GM12878 (cell line): ENCODE results near the gene ING4. TPM values are rescaled to one million over a fixed set of nuclear protein-coding genes. Genes with fewer than 3 reads are reported as not detected.

Source experiments
- ATAC-seq: fragments of 200-7000 bp; cut with Tn5 transposase; 3 replicates; pipeline ENCODE4 v1.9.1; 2020; ENCODE audit warnings: mild to moderate bottlenecking, moderate library complexity
- BruUV-seq: library from RNA; stranded (reverse); fragments of 400-500 nt; replicated peaks from 2 replicates; lab custom pipeline; 2021; lab: Mats Ljungman, UMichigan
- CTCF ChIA-PET: fragments of 300-600 bp; sonication (Branson Sonifier 250); formaldehyde crosslinking; extraction: SDS; loops from one replicate; lab custom pipeline; 2021; ENCODE audit warnings: inconsistent platforms; lab: Yijun Ruan, JAX
- POLR2A ChIA-PET: fragments of 350-600 bp; formaldehyde crosslinking; extraction: SDS; loops from one replicate; lab custom pipeline; 2021; ENCODE audit warnings: inconsistent platforms; lab: Charles Lee
- RAD21 ChIA-PET: fragments of 300-600 bp; sonication (Branson Sonifier 250); formaldehyde crosslinking; loops from one replicate; lab custom pipeline; 2023; ENCODE audit warnings: antibody characterized with exemption; ENCODE audit not compliant: unreplicated experiment; lab: Charles Lee
- SMC1A ChIA-PET: fragments of 300-600 bp; sonication (Branson Sonifier 250); formaldehyde crosslinking; loops from one replicate; lab custom pipeline; 2023; ENCODE audit not compliant: unreplicated experiment, uncharacterized antibody; lab: Charles Lee
- DNase-seq: peaks from one replicate; pipeline ENCODE4 v3.0.0-alpha.2; 2011; ENCODE audit warnings: low read depth, low spot score
- FAIRE-seq: peaks from 3 replicates; lab custom pipeline; 2011; peaks lifted over from hg19 to GRCh38; lab: Jason Lieb, UNC
- H2AFZ ChIP-seq: 2 replicates; pipeline ENCODE4 v1.6.0; 2011; ENCODE audit warnings: low read depth, low read length, control low read depth; ENCODE audit not compliant: control insufficient read depth
- H3K27ac ChIP-seq: 2 replicates; pipeline ENCODE4 v1.5.1; 2011; ENCODE audit warnings: control low read depth; ENCODE audit not compliant: control insufficient read depth, insufficient read depth
- H3K27me3 ChIP-seq, 2 experiments: replicated peaks in 1 of 2; 2 replicates each; pipeline versions ENCODE4 v1.6.0 to v1.6.1; 2011; ENCODE audit warnings: low read length in 1 of 2; ENCODE audit not compliant: control insufficient read depth in 2 of 2, insufficient read depth in 2 of 2
- H3K36me3 ChIP-seq, 2 experiments: 2 replicates each; pipeline ENCODE4 v1.5.1; 2011; ENCODE audit warnings: low read length in 1 of 2; ENCODE audit not compliant: control insufficient read depth in 2 of 2, insufficient read depth in 2 of 2
- H3K4me1 ChIP-seq: 2 replicates; pipeline ENCODE4 v1.6.1; 2011; ENCODE audit warnings: mild to moderate bottlenecking, low read length, moderate library complexity, mixed read lengths; ENCODE audit not compliant: control insufficient read depth, insufficient read depth
- H3K4me2 ChIP-seq: 2 replicates; pipeline ENCODE4 v1.6.0; 2011; ENCODE audit warnings: control low read depth; ENCODE audit not compliant: control insufficient read depth, insufficient read depth
- H3K4me3 ChIP-seq: fragments of 200-600 bp; sonication (generic); 2 replicates; pipeline ENCODE4 v1.5.1; 2016
- H3K79me2 ChIP-seq: 2 replicates; pipeline ENCODE4 v1.6.0; 2011; ENCODE audit warnings: low read length; ENCODE audit not compliant: control insufficient read depth, insufficient read depth
- H3K9ac ChIP-seq: 2 replicates; pipeline ENCODE4 v1.8.0; 2011; ENCODE audit warnings: low read length, control low read depth, mixed read lengths; ENCODE audit not compliant: control insufficient read depth, insufficient read depth
- H3K9me3 ChIP-seq: replicated peaks from 3 replicates; pipeline ENCODE4 v1.5.1; 2011; ENCODE audit warnings: mild to moderate bottlenecking, low read length; ENCODE audit not compliant: control insufficient read depth, insufficient read depth
- H4K20me1 ChIP-seq: 2 replicates; pipeline ENCODE4 v1.6.0; 2011; ENCODE audit not compliant: control insufficient read depth, insufficient read depth
- DPF2 ChIP-seq: fragments of 450-650 bp; IDR thresholded peaks from 2 replicates; pipeline ENCODE4 v1.6.1; 2017; ENCODE audit warnings: mild to moderate bottlenecking
- EED ChIP-seq: sonication (generic); IDR thresholded peaks from 2 replicates; pipeline ENCODE4 v1.6.1; 2016; ENCODE audit warnings: antibody characterized with exemption, low read depth
- ESRRA ChIP-seq: IDR thresholded peaks from 2 replicates; pipeline ENCODE4 v1.6.1; 2012; ENCODE audit warnings: mild to moderate bottlenecking, low read length, improper control_type of control experiment
- FOXK2 ChIP-seq: fragments of 450-650 bp; IDR thresholded peaks from 2 replicates; pipeline ENCODE4 v1.6.1; 2017; ENCODE audit warnings: mild to moderate bottlenecking, moderate library complexity
- MEF2B ChIP-seq: fragments of 450-650 bp; IDR thresholded peaks from 2 replicates; pipeline ENCODE4 v1.6.1; 2018; ENCODE audit warnings: mild to moderate bottlenecking, moderate library complexity; ENCODE audit not compliant: partially characterized antibody, poor library complexity, severe bottlenecking
- NFYA ChIP-seq: IDR thresholded peaks from 2 replicates; pipeline ENCODE4 v1.6.1; 2011; ENCODE audit warnings: low read depth, mild to moderate bottlenecking, low read length, improper control_type of control experiment, borderline replicate concordance
- PAX8 ChIP-seq: fragments of 450-650 bp; IDR thresholded peaks from 2 replicates; pipeline ENCODE4 v1.6.1; 2017; ENCODE audit warnings: mild to moderate bottlenecking, moderate library complexity
- SIX5 ChIP-seq: IDR thresholded peaks from 2 replicates; pipeline ENCODE4 v1.6.1; 2011; ENCODE audit warnings: mild to moderate bottlenecking, low read depth, low read length, moderate library complexity; ENCODE audit not compliant: severe bottlenecking
- SMAD5 ChIP-seq: IDR thresholded peaks from 2 replicates; pipeline ENCODE4 v1.6.1; 2016; ENCODE audit warnings: antibody characterized with exemption, low read depth
- SUZ12 ChIP-seq: fragments of 200-600 bp; sonication (generic); IDR thresholded peaks from one replicate; pipeline ENCODE4 v1.6.1; 2018; ENCODE audit warnings: antibody characterized with exemption, mild to moderate bottlenecking; ENCODE audit not compliant: unreplicated experiment
- TCF3 ChIP-seq: IDR thresholded peaks from 2 replicates; pipeline ENCODE4 v1.6.1; 2012; ENCODE audit warnings: low read depth, mild to moderate bottlenecking, low read length, borderline replicate concordance; ENCODE audit not compliant: insufficient read depth
- WGBS: methylation state at CpG from one replicate; pipeline ENCODE4 v1.1.6; 2016; ENCODE audit warnings: low lambda C conversion rate; ENCODE audit not compliant: insufficient replicate concordance, insufficient coverage; ENCODE audit errors: missing lambda C conversion rate; 5-methylcytosine and 5-hydroxymethylcytosine counted together
- in situ Hi-C: fragments of 300-500 bp; cut with MboI; formaldehyde crosslinking; loops from 9 replicates; pipeline ENCODE4 v1.14.3; 2018; ENCODE audit warnings: mixed read lengths
- intact Hi-C: fragments of 100-400 bp; cut with micrococcal nuclease; formaldehyde crosslinking; loops from one replicate; pipeline ENCODE4 v1.14.2; 2022; ENCODE audit not compliant: unreplicated experiment
- polyA plus RNA-seq, 11 experiments: library from polyadenylated mRNA; depleted of rRNA in 4 of 11; unstranded in 6 of 11; stranded (reverse) in 5 of 11; fragments of >200 nt; fragmentation: Nextera tagmentation in 4 of 11; fragmentation: Illumina TruSeq in 1 of 11; extraction: Ambion mirVana in 4 of 11; extraction: Trizol in 1 of 11; gene quantifications; 1 replicate in 1 of 11; 2 replicates in 10 of 11; pipeline versions ENCODE4 v1.2.1 to v1.2.3, GENCODE V29; 2011 to 2016; ENCODE audit warnings: inconsistent platforms in 2 of 11, missing spikeins in 2 of 11, low read depth in 1 of 11
- total RNA-seq, 4 experiments: library from RNA; depleted of rRNA in 3 of 4; stranded (reverse); fragments of >200 nt in 3 of 4; fragmentation: Illumina TruSeq in 1 of 4; extraction: Trizol in 1 of 4; gene quantifications; 2 replicates each; pipeline versions ENCODE4 v1.2.1 to v1.2.3, GENCODE V29; 2013 to 2021

Gene ING4
- total and polyA plus RNA-seq, 10 of the 15 experiments (the other 5 are each of a cell fraction or from before 2014, with no cell fraction given), result 7.2 to 53.9 (median 21.8) TPM

GRCh38 chr12:6666211-6666610 is 3.3 kb upstream of the ING4 start:
- Histone ChIP-seq H3K36me3 (peaks cover 26 to 27% of the 10 kb centered on the region in 2 experiments), H3K27ac (no peak overlapping the region), H2AFZ (no peak overlapping the region), H3K9ac (no peak overlapping the region), H3K27me3 (no peaks in the 10 kb centered on the region), H3K79me2 (peaks cover 8% of the 10 kb centered on the region), H4K20me1 (no peaks in the 10 kb centered on the region), H3K9me3 (no peaks in the 10 kb centered on the region), H3K4me2 (no peak overlapping the region), H3K4me3 (no peak overlapping the region), H3K4me1 (no peaks in the 10 kb centered on the region; the same call in 1 of the 2 replicates)
- ChIA-PET CTCF (interaction anchor here (2.5 to 2.9 kb wide), 2 partner anchors 18 to 19 kb away, joined by 9 to 24 read pairs; no protein-coding TSS in a partner anchor), RAD21 (interaction anchor here (1.0 kb wide), 1 partner anchor 50 kb away, joined by 3 read pairs; no protein-coding TSS in a partner anchor), SMC1A (interaction anchor here (0.7 to 2.3 kb wide), 6 partner anchors 18 to 86 kb away, joined by 3 to 9 read pairs (median 3); partner anchors contain the start of genes LPAR5 and ZNF384), POLR2A (interaction anchor here (0.7 kb wide), 4 partner anchors 16 to 167 kb away, joined by 3 to 6 read pairs (median 3); no protein-coding TSS in a partner anchor)
- in situ Hi-C loops (no loop called here), intact Hi-C loops (no loop called here)
- FAIRE-seq (no peak), DNase-seq (no peak), ATAC-seq (no peak)
- WGBS, result 100% methylated on average over 2 of the region's 2 CpGs
- TF ChIP-seq SMAD5, result no peak
- TF ChIP-seq MEF2B, result no peak
- TF ChIP-seq TCF3, result no peak
- TF ChIP-seq SUZ12, result no peak
- TF ChIP-seq FOXK2, result no peak
- TF ChIP-seq NFYA, result no peak
- TF ChIP-seq EED, result no peak
- no peak for TF ChIP-seq PAX8
- no peak for TF ChIP-seq DPF2
- no peak for TF ChIP-seq SIX5
- TF ChIP-seq ESRRA, result no peak
- no TSS peak for BruUV-seq
